Skin of body (tissue), 2 donors: ENCODE data around the gene MEGF6. TPM values are rescaled to one million over a fixed set of nuclear protein-coding genes. Genes with fewer than 3 reads are reported as not detected.

ENCODE experiments used
- DNase-seq: peaks from one replicate; lab custom pipeline; 2025; lab: John Stamatoyannopoulos, UW
- total RNA-seq: library from RNA; depleted of rRNA; stranded (reverse); fragments of >200 nt; gene quantifications from one replicate; pipeline ENCODE4 v1.2.3, GENCODE V29; 2014

MEGF6 gene
- total RNA-seq, 1 donor from 2014 or later, result 62.5 TPM

DNA sequence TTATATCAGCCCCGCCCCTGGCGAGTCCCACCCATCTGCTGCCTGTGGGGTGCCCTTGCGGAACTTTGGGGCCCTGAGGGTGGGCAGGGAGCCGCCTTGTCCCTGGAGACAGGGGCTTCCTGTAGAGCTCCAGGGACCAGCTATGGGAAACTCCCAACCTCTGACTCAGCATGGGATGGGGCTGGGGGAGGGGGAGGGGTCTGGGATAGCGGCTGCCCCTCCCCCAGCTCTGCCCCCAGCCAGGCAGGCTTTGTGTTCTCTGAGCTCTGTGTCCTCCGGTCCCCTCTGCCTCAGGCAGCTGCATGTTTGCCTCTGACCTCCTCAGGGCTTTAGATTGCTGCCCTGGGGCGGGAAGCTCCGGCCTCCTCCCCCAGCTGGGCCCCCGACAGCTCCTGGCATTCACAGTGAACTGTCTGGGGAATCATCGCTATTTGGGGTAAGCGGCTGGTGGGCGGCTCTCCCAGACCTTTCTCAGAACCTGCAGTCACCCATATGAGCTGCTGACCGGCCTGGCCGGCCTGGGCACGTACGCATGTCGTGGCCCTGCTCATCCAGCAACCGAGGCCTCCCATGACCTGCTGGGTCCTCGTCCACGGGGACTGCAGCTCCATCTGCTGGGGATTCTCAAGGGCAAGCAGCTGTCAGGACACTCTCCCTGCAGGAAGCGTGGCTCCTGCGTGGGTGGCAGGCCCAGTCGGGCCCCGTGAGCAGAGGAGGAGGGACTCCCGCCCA is 139.8 kb downstream of the MEGF6 start:
- peak; percentile 20 for DNase-seq

DNA sequence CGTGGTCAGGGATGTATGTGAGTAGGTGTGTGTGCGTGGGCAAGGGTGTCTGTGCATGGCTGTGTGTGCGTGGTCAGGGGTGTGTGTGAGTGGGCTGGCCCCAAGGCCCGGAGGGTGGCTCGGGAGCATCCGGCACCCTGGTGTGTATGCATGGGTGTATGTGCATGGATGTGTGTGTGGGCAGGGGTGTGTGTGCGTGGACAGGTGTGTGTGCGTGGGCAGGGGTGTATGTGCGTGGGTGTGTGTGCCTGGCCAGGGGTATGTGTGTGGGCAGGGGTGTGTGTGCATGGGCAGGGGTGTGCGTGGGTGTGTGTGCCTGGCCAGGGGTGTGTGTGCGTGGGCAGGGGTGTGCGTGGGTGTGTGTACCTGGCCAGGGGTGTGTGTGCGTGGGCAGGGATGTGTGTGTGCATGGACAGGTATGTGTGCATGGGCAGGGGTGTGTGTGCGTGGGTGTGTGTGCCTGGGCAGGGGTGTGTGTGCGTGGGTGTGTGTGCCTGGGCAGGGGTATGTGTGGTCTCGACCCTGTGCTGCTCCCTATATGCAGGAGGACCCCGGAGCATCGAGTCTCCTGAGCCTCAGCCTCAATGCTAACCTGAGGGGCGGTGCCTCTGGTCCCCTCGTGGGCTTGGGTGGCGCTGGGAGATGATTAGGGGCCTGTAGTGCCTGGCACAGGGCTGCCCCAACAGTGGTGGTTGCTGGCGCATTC is 140.5 kb downstream of the MEGF6 start:
- DNase-seq, result no peak

DNA sequence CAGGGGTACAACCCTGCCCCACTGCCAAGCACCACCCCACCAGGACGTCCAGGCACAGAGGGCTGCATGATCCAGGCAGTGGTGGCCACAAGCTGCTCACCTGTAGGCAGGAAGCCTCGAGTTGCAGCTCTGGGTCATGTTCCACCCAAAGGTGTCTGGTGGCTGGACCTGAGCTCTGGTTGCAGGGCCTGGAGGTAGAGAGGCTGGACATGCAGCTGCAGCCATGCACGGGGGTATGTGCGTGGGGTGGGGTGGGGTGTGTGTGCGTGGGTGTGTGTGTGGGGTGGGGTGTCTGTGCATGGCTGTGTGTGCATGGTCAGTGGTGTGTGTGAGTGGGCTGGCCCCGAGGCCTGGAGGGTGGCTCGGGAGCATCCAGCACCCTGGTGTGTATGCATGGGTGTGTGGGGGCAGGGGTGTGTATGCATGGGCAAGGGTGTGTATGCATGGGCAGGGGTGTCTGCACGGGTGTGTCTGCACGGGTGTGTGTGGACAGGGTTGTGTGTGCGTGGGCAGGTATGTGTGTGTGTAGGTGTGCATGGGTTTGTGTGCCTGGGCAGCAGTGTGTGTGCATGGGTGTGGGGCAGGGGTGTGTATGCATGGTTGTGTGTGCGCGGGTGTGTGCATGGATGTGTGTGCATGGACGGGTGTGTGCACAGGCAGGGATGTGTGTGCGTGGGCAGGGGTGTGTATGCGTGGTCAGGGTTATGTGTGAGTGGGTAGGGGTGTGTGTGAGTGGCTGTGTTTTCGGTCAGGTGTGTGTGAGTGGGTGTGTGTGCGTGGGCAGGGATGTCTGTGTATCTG is 141.3 kb downstream of the MEGF6 start:
- DNase-seq, result no peak

DNA sequence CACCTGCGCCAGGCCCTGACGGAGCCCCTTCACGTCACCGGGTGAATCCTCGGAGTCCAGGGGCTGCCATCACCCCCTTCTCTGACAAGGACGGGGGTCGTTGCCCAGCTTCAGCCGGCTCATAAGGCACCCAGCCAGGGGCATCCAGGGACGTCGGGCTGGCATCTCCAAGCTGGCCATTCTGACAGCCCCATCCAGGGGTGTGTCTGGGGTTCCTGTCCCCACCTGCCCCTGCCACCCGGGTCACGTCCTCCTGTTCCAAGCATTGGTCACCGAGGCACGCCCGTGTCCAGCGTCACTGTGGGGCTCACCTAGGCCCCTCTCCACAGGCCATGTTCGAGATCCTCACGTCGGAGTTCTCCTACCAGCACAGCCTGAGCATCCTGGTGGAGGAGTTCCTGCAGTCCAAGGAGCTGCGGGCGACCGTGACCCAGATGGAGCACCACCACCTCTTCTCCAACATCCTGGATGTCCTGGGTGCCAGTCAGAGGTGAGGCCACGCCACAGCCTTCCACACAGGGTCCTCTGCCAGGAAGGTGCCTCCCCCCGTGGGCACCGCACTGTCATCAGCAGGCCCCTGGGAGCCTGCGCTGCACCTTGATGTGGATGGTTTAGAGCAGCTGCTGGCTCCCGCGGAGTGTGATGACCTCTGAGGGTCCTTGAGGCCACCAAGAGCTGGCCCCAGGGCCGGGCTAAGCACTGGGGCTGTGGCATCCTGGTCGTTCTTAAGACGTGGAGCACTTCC is 142.0 kb downstream of the MEGF6 start:
- no peak for DNase-seq

DNA sequence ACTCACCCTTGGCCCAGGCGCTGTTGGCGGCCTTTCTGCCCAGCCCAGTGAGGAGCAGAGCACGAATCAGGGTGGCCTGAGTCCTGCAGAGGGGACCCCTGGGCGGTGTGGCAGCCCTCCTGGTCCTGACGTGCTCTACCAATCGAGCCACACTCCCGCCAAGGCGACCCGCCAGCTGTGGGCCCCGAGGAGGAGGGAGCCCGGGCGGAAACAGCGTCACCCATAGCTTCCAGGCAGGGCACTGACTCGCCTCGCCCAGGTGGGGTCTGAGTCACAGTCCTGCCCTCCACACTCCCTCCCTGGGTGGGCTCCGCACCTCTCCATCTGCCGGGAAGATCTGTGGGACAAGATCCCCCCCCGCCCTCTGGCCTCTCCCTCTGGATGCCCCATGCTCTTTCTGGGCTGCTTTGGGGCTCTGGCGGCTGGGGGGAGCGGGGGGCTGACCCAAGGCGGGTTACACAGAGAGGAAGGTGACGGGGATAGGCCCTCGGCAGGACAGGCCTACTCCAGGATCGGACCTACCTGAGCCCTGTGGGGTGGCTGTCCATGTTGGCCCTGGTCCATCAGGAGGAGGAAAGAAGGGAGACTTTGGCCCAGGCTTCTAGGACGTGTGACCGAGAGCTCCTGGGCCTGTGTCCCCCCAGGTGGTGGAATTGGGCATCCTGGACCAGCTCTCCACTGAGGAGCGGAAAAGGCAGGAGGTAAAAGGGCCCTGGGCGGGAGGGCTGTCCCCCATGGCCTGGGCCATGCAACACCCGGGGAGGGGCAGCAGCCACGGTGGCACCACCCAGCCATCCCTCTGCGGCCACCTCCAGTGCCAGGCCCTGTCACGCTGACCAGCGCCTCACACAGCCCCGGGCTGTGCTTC is 142.8 kb downstream of the MEGF6 start:
- DNase-seq, result no peak

DNA sequence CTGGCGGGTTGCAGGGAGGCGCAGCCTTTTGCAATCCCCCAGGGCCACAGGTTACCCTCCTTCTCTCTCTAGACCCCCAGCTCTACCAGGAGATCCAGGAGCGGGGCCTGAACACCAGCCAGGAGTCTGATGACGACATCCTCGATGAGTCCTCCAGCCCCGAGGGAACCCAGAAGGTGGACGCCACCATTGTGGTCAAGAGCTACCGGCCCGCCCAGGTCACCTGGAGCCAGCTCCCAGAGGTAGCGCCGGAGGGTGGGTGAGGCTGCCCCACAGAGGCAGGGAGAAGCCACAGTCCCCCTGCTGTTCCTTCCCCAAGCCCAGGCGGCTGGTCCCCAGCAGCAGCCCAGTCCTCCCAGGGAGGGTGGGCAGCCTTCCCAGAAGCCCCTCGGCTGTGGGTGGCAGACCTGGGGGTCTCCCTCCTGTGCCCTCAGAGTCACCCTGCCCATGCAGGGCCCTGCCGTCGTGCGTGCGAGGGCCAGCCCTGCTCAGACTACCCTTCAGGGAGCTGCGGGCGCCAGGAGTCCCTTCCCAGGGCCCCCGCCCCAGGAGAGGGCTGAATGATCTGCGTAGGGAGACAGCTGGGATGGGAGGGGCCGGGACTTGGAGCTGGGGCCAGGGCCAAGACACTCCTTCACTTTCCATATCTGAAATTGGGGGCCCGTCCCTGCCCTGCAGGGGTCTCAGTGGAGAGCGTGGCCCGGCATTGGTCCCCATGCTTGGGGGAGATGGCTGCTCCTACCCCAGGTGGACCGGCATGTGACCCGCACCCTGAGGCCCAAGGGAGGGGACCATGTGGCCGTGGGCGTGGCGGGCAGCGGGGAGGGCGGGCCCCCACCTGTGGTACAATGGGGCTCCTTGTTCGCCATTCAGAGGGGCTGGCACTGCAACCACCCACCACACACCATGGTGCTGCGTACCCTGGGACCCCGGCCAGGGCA is 143.9 kb downstream of the MEGF6 start:
- DNase-seq, result no peak

DNA sequence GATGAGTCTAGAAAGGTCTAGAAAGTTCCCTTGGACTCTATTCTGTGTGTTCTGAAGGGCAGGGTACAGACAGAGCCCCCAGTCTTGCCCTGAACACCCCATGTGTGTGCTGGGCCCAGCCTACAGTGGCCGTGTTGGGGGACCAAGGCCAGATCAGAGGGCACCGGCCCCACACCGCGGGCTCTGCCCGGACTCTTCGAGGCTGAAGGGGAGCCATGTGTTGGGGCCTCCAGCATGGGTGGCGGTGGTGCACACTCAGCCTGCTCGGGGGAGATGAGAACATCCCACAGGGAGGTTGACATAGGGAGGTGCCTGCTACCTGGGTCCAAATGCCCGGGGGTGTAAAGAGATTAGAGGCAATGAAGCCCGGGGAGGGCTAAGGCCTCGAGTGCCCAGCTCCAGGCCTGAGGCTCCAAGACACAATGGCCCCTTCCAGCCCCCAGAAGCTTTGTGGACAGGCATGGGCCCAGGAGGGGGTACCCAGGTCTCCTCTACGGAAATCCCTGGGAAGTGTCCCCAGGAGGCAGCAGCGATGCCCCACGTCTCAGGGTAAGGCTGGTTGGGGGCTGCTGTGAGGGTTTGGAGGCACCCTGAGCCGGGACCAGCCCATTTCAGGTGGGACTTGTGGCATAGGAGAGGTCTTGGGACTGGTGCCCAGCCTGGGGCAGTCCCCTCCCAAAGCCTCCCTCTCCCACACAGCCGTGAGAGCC is 144.8 kb downstream of the MEGF6 start:
- DNase-seq, result no peak

DNA sequence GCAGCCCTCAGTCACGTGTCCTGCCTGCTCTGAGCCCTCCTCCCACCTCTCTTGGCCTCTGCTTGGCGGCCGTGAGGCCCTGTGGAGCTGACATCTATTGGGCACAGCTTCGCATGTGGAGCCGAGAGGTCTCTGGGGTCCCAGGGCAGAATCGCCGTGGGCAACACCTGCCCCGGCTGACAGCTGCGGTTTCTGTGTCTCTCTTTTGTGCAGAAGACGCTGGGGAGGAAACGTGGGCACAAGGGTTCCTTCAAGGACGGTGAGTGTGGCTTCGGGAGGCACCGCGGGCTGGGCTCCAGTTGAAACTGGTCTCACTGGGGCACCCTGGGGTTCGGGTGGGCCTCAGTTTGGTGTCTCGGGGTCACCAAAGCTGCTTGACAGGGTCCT is 145.4 kb downstream of the MEGF6 start:
- DNase-seq, result no peak

DNA sequence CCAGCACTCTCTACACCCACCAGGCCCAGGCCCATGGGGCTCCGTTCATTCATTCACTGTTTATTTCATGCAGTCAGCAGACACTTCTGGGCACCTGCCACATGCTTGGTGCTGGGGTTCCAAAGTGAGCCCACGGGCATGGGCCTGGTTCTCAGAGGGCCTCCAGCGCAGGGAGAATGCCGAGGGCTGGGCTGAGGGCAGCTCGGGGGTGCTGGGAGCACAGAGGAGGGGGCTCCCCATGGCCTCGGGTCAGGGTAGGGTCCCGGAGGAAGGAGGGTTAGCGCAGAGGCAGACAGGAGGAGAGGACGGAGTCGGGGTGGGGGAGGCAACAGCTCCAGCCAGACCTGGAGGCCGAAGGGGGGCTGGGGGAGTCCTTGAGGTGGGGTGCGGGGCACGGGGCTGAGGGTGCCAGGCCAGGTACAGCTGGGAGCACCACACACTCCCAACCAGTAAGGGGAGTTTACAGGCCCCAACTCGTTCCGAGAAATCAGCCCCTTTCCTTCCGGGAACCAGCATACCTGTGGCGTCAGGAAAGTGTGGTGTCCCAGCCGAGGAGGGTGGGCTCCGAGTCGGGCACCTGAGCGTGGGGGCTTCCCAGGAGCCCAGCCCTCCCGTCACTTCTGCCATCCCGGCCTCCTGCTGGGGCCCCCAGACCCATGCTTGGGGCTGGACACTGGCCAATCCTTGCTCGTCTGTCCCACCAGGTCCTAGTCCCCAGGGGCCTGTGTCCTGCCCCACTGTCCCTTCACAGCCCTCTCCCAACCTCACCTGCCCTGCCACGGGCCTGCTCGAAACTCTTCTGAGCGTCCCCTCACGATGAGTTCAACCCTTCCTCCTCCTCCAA is 146.0 kb downstream of the MEGF6 start:
- DNase-seq, result no peak

DNA sequence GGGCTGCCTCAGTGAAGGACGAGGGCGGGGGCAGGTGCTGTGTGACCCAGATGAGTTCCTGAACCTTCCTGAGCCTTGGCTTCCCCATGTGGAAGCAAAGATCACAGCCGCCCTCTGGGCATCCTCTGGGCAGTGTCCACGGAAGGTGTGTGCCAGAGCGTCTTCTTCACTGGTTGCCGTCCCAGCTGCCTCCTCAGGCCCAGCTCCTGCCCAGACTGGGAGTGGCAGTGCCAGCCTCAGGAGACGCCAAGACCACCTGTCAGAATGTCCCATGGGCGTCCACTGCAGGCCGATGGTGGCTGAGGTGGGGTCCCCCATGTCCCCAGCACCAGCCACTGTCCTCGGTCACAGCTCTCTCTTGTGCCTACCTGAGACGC is 146.7 kb downstream of the MEGF6 start:
- no peak for DNase-seq

DNA sequence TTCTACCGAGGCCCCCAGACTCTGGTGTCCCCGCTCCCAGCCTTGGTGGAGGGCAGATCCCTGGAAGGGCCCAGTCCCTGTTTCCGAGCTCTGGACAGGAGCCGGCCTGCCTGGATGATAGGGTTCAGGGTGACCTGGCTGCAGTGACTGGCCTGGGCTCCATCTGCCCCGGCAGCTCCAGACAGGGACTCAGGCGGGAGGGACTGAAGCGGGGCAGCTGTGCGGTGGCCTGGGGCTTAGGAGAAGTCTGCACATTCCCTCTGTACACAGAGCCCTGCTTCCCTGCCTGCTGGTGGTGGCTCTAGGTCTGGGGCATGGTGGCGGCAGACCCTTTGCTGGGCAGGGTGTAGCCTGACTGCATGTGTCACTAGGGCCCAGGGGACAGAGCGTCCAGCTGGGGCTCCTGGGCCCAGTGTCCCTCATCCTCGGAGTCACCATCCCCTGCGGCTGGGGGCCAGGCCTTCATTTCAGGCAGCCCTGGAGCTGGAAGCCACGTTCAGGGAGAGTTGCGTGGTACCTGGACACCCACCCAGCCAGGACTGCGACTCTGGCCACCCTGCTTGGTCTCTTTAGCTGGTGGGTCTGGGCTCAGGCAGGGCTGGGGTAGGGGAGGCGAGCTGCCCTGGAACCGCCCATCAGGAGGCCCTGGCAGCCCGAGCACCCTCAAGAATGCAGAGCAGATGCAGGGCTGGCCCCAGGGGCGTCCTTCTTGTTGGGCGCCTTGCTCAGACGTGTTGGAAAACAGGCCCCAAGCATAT is 147.2 kb downstream of the MEGF6 start:
- no peak for DNase-seq

DNA sequence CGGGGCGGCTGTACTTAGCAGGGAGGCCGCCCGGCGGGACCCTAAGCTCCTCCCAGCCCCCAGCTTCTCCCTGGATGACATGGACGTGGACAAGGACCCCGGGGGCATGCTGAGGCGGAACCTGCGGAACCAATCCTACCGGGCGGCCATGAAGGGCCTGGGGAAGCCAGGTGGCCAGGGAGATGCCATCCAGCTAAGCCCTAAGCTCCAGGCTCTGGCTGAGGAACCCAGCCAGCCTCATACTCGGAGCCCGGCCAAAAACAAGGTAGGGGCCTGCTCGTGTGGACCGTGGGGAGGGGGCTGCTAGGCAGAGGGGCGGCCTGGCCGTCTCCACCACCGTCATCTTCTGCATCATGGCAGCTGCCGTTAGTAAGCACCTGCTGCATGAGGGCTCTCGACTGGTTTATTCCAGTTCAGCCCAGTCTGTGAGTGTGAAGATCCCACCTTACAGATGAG is 147.9 kb downstream of the MEGF6 start:
- no peak for DNase-seq

DNA sequence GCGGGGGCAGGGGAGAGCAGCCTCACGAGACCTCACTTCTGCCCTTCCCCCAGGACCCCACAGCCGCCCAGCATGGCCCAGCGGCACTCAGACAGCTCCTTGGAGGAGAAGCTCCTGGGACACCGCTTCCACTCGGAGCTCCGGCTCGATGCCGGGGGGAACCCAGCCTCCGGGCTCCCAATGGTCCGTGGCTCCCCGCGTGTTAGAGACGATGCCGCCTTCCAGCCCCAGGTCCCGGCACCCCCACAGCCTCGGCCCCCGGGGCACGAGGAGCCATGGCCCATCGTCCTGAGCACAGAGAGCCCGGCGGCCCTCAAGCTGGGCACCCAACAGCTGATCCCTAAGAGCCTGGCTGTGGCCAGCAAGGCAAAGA is 148.3 kb downstream of the MEGF6 start:
- DNase-seq, result no peak

DNA sequence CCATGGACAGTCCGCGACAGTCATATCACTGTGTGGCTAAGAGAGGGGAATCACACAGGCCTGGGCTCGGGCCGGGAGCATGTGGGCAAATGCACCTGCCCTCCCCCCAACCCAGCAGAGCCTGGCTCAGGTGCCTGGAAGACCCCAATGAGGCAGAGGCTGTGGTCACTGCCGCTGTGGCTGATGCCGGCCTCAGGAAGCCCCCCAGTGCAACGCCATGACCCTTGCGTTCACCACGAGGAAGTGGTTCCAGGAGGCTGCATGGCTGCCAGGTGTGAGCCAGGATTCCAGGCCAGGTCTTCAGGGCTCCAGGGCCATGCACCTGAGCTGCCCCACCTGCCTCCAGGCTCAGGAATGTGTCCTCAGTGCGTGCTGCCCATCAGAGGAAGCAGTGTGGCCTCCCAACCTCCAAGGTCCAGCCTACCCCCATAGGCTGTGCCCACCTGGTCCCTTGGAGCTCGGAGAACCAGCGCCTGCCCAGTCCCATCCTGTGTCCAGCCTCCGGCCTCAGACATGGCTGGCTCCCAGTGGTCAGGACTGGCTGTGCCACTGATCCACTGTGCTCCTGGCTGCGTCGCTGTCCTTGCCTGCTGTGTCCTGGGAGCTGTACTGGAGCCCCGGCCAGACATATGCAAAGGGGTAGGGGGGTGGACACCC is 148.8 kb downstream of the MEGF6 start:
- no peak for DNase-seq

DNA sequence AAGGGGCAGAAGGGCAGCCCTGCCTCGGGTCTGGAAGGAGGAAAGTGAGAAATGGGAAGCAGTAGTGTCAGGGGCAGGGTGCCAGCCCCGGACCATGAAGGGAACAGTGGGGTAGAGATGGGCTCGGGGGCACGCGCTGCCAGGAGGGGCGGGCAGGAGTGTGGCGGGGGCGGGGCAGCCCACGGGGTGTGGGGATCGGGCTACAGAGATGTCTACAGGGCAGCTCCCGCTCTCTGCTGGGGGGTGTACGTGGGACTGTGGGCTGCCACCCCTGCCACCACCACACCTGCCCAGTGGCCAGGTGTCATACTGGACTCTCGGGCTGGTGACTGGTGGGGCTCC is 149.4 kb downstream of the MEGF6 start:
- DNase-seq, result no peak

DNA sequence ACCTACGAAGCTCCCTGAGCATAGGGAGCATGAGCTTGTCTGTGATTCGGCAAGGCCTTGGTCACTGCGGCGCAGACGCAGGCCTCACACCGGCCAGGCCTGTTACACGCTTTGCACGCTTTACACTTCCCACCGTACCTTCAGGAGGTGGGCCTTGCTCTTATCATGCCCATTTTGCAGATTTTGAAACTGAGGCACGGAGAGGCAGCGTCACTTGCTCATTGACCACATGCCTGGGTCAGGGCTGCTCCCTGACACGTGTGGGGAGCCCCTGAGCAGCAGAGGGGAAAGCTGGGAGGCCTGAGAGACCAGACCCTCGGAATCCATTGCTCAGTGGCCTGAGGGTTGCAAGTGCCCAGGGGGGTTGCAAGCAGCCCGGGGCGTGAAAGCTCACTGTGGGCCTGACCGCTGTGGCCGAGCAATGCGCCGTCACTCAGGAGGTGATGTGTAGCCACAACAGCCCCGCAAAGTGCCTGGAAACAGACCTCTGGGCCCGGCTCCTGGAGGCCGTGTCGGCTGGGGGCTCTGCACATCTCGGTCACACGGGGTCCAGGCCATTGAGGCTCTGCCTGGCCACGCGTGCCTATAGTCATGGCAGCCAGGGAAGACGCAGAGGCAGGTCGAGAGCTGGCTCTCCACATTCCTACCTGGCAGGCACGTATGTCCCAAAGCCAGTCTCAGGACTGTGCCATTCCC is 149.9 kb downstream of the MEGF6 start:
- DNase-seq, result no peak
